Colonic mucosa (tissue), 4 donors: ENCODE measurements around the gene KCNJ1. TPM values are rescaled to one million over a fixed set of nuclear protein-coding genes. Genes with fewer than 3 reads are reported as not detected.

Experiments used
- DNase-seq: peaks from one replicate; pipeline ENCODE4 v3.0.0-alpha.2; 2020
- H3K27ac ChIP-seq: fragments of 200-600 bp; one replicate; pipeline ENCODE4 v1.8.0; 2021
- H3K27me3 ChIP-seq: fragments of 200-600 bp; one replicate; pipeline ENCODE4 v1.8.0; 2021
- H3K36me3 ChIP-seq: fragments of 200-600 bp; one replicate; pipeline ENCODE4 v1.8.0; 2021
- H3K4me1 ChIP-seq: fragments of 200-600 bp; one replicate; pipeline ENCODE4 v1.8.0; 2021; ENCODE audit warnings: mild to moderate bottlenecking
- H3K4me3 ChIP-seq: fragments of 200-600 bp; one replicate; pipeline ENCODE4 v1.8.0; 2021
- H3K9ac ChIP-seq, 2 donors: one replicate each; pipeline ENCODE4 v1.7.0; 2013; ENCODE audit warnings: control low read depth in 2 of 2, low read depth in 2 of 2, low read length in 2 of 2
- H3K9me3 ChIP-seq: fragments of 200-600 bp; one replicate; pipeline ENCODE4 v1.8.0; 2021
- CTCF ChIP-seq: fragments of 200-600 bp; IDR thresholded peaks from one replicate; pipeline ENCODE4 v1.8.0; 2022; ENCODE audit warnings: antibody characterized with exemption, mild to moderate bottlenecking
- intact Hi-C: fragments of 100-400 bp; cut with DNase I; formaldehyde crosslinking; loops from one replicate; pipeline ENCODE4 v1.14.1; 2022
- total RNA-seq, 2 donors: library from RNA; stranded (reverse); fragmentation: NEBNext Ultra II Directional in 1 of 2; extraction: Animal tissue kit (Norgen Biotek cat#: 25700) in 1 of 2; gene quantifications; one replicate each; pipeline ENCODE4 v1.2.1, GENCODE V29; 2021
- donor health status: healthy.
- donor health status: DM: no; HTN: no; CAD: no.
- donor health status: DM: no; HTN: no; CAD: no.

KCNJ1 gene
- total RNA-seq, 2 donors from 2014 or later = not detected

GRCh38 chr11:128846985-128847384 lies 20.1 kb downstream of the KCNJ1 start:
- intact Hi-C loops = no loop called here
- no peak for DNase-seq
- no peaks in the 10 kb centered on the region for H3K27me3 ChIP-seq
- H3K27ac ChIP-seq = no peak overlapping the region
- no peak overlapping the region for H3K9ac ChIP-seq
- H3K9me3 ChIP-seq = no peaks in the 10 kb centered on the region
- TF ChIP-seq CTCF = no peak
- H3K4me3 ChIP-seq = no peak overlapping the region
- no peaks in the 10 kb centered on the region for H3K4me1 ChIP-seq
- H3K36me3 ChIP-seq = no peaks in the 10 kb centered on the region

- Histone ChIP-seq H3K4me1 (no peaks in the 10 kb centered on the region), H3K27me3 (no peaks in the 10 kb centered on the region), H3K9me3 (no peaks in the 10 kb centered on the region), H3K36me3 (no peaks in the 10 kb centered on the region), H3K4me3 (no peak overlapping the region), H3K27ac (no peak overlapping the region), H3K9ac (no peak overlapping the region)
- intact Hi-C loops = no loop called here
- DNase-seq = no peak
- TF ChIP-seq CTCF = no peak
Measured at GRCh38 chr11:128845334-128845780, 21.7 kb downstream of the KCNJ1 start.

GRCh38 chr11:128843198-128843785 lies 23.8 kb downstream of the KCNJ1 start:
- intact Hi-C loops = no loop called here
- TF ChIP-seq CTCF = no peak
- Histone ChIP-seq H3K4me1 (no peaks in the 10 kb centered on the region), H3K4me3 (no peak overlapping the region), H3K9ac (no peak overlapping the region), H3K36me3 (no peaks in the 10 kb centered on the region), H3K27ac (no peak overlapping the region), H3K9me3 (no peaks in the 10 kb centered on the region), H3K27me3 (no peaks in the 10 kb centered on the region)
- no peak for DNase-seq

GRCh38 chr11:128841461-128842072 lies 25.5 kb downstream of the KCNJ1 start:
- H3K9me3 ChIP-seq = no peaks in the 10 kb centered on the region
- H3K9ac ChIP-seq = no peak overlapping the region
- DNase-seq = no peak
- H3K27me3 ChIP-seq = no peaks in the 10 kb centered on the region
- no peaks in the 10 kb centered on the region for H3K36me3 ChIP-seq
- no peak overlapping the region for H3K27ac ChIP-seq
- no peak overlapping the region for H3K4me3 ChIP-seq
- H3K4me1 ChIP-seq = no peaks in the 10 kb centered on the region
- no peak for TF ChIP-seq CTCF
- intact Hi-C loops = no loop called here

- Histone ChIP-seq H3K4me3 (no peak overlapping the region), H3K36me3 (no peaks in the 10 kb centered on the region), H3K27ac (no peak overlapping the region), H3K9ac (no peak overlapping the region), H3K4me1 (no peaks in the 10 kb centered on the region), H3K9me3 (no peaks in the 10 kb centered on the region), H3K27me3 (no peaks in the 10 kb centered on the region)
- no peak for DNase-seq
- no peak for TF ChIP-seq CTCF
- intact Hi-C loops = no loop called here
Measured at GRCh38 chr11:128840783-128841182, 26.3 kb downstream of the KCNJ1 start.
